GM12875 (cell line): ENCODE results near the gene PFKP.

Source experiments
- H3K4me3 ChIP-seq: one replicate; pipeline ENCODE4 v1.5.1; 2011; ENCODE audit warnings: low read depth, low read length, control low read depth
- TF ChIP-seq, protein P1 (sequence below): IDR thresholded peaks from 2 replicates; pipeline ENCODE4 v1.5.1; 2011; ENCODE audit warnings: low read depth, mild to moderate bottlenecking, control low read depth, inconsistent platforms, low read length, moderate library complexity, borderline replicate concordance; ENCODE audit not compliant: insufficient read depth

Gene PFKP

DNA sequence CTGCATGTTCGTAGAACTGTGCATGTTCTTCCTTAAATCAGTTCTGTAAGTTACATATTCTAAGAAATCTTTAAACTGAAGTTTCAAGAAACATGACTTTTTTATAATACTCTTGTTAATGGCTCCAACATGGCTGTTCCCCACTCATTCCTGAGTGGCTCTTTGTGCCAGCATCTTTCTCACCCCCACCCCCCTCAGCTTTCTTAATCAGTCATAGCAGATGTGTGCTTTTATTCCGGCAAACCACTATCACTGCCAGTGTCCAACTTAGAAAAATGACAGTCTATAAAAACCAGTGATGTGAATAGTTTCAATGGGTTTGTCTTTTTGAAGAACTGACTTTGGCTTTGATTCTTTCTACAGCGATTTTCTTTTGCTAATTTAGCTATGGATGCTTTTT, 67.7 kb downstream of the PFKP start:
- TF ChIP-seq, protein P1, sequence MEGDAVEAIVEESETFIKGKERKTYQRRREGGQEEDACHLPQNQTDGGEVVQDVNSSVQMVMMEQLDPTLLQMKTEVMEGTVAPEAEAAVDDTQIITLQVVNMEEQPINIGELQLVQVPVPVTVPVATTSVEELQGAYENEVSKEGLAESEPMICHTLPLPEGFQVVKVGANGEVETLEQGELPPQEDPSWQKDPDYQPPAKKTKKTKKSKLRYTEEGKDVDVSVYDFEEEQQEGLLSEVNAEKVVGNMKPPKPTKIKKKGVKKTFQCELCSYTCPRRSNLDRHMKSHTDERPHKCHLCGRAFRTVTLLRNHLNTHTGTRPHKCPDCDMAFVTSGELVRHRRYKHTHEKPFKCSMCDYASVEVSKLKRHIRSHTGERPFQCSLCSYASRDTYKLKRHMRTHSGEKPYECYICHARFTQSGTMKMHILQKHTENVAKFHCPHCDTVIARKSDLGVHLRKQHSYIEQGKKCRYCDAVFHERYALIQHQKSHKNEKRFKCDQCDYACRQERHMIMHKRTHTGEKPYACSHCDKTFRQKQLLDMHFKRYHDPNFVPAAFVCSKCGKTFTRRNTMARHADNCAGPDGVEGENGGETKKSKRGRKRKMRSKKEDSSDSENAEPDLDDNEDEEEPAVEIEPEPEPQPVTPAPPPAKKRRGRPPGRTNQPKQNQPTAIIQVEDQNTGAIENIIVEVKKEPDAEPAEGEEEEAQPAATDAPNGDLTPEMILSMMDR = no peak
- H3K4me3 ChIP-seq = no peak overlapping the region

DNA sequence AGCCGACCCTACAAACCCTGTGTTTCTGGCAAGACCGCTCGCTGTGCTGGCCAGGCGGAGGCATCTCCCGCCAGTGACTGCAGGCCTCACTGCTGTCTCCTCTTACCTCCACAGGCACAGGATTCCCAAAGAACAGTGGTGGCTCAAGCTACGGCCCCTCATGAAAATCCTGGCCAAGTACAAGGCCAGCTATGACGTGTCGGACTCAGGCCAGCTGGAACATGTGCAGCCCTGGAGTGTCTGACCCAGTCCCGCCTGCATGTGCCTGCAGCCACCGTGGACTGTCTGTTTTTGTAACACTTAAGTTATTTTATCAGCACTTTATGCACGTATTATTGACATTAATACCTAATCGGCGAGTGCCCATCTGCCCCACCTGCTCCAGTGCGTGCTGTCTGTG, 69.0 kb downstream of the PFKP start:
- no peak overlapping the region for H3K4me3 ChIP-seq
- TF ChIP-seq, protein P1 = no peak

DNA sequence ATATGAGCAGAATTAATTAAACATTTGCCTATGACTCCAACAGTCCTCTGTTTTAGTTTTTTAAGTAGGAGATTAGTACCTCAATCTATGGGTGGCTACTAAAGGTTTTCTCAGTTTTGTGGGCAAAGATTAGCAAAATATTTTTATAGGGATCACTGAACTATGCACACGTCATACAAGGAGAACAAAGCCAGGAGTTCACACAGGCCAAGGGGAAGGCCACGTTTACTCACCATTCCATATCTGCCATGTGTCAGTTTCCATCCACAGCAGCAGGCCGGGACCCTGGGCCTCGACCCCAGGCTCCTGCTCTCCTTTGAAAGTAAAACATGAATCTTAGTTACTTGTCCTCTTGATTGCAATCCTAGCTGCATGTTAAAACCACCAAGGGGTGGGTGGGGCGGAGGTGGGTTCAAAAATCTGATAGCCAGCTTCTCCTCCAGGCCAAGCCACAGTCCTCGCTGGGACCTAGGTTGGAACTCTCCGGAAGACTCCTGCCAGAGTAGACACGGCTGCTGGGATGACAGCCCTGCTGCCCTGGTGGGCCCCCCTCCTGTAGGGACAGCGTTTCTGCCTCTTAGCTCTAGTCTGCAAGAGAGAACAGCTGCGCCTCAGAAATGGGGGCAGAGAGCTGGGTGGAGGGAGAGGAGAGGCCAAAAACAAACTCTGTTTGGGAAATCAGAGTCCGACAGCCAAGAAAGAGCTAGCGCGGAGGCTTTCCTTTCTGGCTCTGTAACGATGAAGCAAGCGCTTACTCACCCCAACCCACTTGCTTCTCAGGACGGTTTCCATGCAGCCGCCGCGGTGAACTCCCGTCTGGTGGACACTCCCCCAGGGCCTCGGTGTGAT, 69.6 kb downstream of the PFKP start:
- H3K4me3 ChIP-seq = no peak overlapping the region
- TF ChIP-seq, protein P1 = no peak

DNA sequence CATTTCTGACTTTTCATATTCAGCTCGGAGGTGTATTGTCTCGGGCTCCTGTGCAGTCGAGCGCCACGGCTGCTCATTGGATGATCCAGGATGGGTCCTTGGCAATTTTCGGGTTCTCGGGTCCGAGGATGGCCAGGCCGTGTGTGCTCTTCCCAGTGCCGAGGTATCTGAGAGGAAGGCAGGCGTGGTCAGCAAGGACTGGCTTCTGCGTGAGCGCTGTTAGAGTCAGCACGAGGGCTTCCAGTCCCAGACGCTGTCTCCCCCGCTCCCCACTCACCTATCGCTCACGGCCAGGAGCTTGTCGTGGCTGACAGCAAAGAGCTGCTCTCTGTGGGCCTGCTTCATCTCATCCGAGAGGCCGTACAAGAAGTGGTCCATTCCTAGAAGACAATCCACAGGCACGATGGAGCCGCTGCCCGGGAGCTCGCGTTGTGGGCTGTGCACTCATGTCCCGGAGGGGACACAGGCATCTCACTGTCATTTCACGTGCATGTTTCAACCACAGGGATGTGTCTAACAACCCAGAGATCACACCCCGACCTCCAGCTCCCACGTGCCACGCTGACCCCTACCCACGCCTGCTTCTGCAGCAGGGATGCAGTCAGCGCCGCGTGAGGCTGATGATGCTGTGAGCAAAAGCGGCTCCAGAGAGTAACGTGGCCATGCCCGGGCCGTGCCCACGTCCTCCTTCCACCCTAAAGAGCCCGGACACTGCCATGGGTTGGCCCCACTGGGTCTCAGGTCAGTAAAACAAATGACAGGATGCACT, 70.8 kb downstream of the PFKP start:
- no peak overlapping the region for H3K4me3 ChIP-seq
- TF ChIP-seq, protein P1 = no peak

DNA sequence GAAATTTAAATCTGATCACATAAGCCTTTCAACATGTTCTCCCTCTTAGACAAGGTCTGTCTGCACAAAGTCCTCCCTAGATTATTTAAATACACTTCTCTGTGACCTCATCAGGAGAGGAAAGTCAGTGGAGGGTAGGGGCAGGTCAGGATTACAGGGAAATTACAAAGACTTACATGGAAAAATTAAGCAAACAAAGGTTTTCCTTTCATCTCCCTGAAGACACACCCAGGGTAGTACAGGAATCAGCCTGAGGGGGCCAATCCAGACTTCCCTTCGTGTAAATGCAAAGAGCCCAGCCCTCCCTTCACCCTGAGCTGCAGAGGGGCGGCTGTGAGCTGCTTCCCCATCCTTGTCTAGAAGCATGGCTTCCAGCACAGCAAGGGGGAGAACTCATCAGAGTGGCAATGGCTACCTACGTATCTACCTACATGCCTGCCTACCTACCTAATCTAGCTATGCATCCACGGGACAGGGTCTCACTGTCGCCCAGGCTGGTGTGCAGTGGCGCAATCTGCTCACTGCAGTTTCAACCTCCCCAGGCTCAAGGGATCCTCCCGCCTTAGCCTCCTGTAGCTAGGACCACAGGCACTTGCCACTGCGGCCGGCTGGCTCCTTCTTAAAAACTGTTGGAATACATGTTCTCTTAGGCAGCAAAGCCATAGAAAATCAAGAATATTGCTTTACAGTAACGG, 72.0 kb downstream of the PFKP start:
- no peak overlapping the region for H3K4me3 ChIP-seq
- TF ChIP-seq, protein P1 = no peak

DNA sequence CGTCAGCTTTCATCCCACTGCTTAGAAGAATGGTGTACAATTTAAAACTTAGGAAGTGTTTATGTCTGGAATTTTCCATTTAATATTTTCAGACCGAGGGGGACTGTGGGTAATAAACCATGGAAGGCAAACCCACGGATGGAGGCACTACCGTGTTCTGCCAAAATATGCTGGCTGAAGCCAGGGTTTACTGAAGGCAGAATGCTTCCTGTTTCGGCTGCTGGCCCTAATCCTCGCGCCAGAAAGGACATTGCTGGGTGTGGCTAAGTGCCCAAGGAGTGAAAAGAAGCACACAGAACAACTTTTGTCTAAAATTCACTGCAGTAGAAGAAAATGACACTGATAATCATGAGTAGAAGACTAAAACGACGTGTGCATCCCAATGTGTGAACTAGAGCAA, 72.9 kb downstream of the PFKP start:
- H3K4me3 ChIP-seq = no peak overlapping the region
- TF ChIP-seq, protein P1 = no peak
